H1 (cell line): ENCODE data around the gene DSTN. TPM values are rescaled to one million over a fixed set of nuclear protein-coding genes. Genes with fewer than 3 reads are reported as not detected.

Experiments
- CTCF ChIA-PET: fragments of 300-600 bp; sonication (Branson Sonifier 250); formaldehyde crosslinking; loops from one replicate; lab custom pipeline; 2021; ENCODE audit not compliant: partially characterized antibody; lab: Charles Lee
- POLR2A ChIA-PET: fragments of 300-600 bp; sonication (Branson Sonifier 250); formaldehyde crosslinking; loops from one replicate; lab custom pipeline; 2021; ENCODE audit warnings: inconsistent platforms; ENCODE audit not compliant: partially characterized antibody; lab: Charles Lee
- DNase-seq, 2 experiments: peaks; one replicate each; pipeline versions ENCODE4 v3.0.0 to v3.0.0-alpha.2; 2010 to 2022; ENCODE audit warnings: low spot score in 2 of 2, low read depth in 1 of 2, mixed read lengths in 1 of 2
- FAIRE-seq: peaks from 2 replicates; lab custom pipeline; 2011; peaks lifted over from hg19 to GRCh38; lab: Jason Lieb, UNC
- H2AFZ ChIP-seq: 2 replicates; pipeline ENCODE4 v1.8.1; 2012; ENCODE audit warnings: low read length, inconsistent platforms
- H2AK5ac ChIP-seq: 2 replicates; pipeline ENCODE4 v1.6.1; 2013; ENCODE audit warnings: low read depth, low read length
- H2BK120ac ChIP-seq: replicated peaks from 2 replicates; pipeline ENCODE3; 2013; ENCODE audit warnings: low read depth, low read length, inconsistent platforms
- H2BK12ac ChIP-seq: 2 replicates; pipeline ENCODE4 v1.6.1; 2013; ENCODE audit warnings: low read depth, low read length
- H2BK15ac ChIP-seq: 2 replicates; pipeline ENCODE4 v1.6.1; 2013; ENCODE audit warnings: low read length
- H2BK20ac ChIP-seq: 2 replicates; pipeline ENCODE4 v1.6.1; 2013; ENCODE audit warnings: low read length
- H2BK5ac ChIP-seq: 2 replicates; pipeline ENCODE4 v1.6.1; 2013; ENCODE audit warnings: low read depth, low read length
- H3K14ac ChIP-seq: 2 replicates; pipeline ENCODE4 v1.6.1; 2013; ENCODE audit warnings: inconsistent platforms; ENCODE audit not compliant: insufficient read length
- H3K18ac ChIP-seq: 2 replicates; pipeline ENCODE4 v1.6.1; 2013; ENCODE audit warnings: low read length; ENCODE audit errors: extremely low read depth
- H3K23ac ChIP-seq: 2 replicates; pipeline ENCODE4 v1.6.1; 2013; ENCODE audit warnings: inconsistent platforms; ENCODE audit not compliant: insufficient read length
- H3K23me2 ChIP-seq: 2 replicates; pipeline ENCODE4 v1.6.1; 2013; ENCODE audit warnings: low read depth, low read length
- H3K27ac ChIP-seq: 2 replicates; pipeline ENCODE4 v1.6.1; 2011; ENCODE audit warnings: low read depth, low read length, inconsistent platforms
- H3K27me3 ChIP-seq, 4 experiments: replicated peaks in 1 of 4; 1 replicate in 1 of 4; 2 replicates in 3 of 4; pipeline versions ENCODE4 v1.6.1 to v1.8.1; 2011 to 2013; ENCODE audit warnings: low read length in 3 of 4, mild to moderate bottlenecking in 3 of 4, inconsistent platforms in 2 of 4, mixed read lengths in 2 of 4, moderate library complexity in 1 of 4; ENCODE audit not compliant: control insufficient read depth in 3 of 4, insufficient read depth in 3 of 4; ENCODE audit errors: extremely low read depth in 1 of 4
- H3K36me3 ChIP-seq, 4 experiments: 2 replicates each; pipeline versions ENCODE4 v1.6.1 to v1.8.1; 2011 to 2013; ENCODE audit warnings: mild to moderate bottlenecking in 4 of 4, low read length in 3 of 4, moderate library complexity in 2 of 4, control low read depth in 1 of 4, inconsistent platforms in 1 of 4; ENCODE audit not compliant: insufficient read depth in 4 of 4, control insufficient read depth in 2 of 4
- H3K4ac ChIP-seq: replicated peaks from 2 replicates; pipeline ENCODE3; 2013; ENCODE audit warnings: low read length, low read depth, mixed read lengths, inconsistent platforms; ENCODE audit not compliant: insufficient read length
- H3K4me1 ChIP-seq, 4 experiments: replicated peaks in 1 of 4; 1 replicate in 1 of 4; 2 replicates in 3 of 4; pipeline versions ENCODE4 v1.6.1 to v1.8.1; 2011 to 2013; ENCODE audit warnings: low read length in 3 of 4, inconsistent platforms in 2 of 4, mixed read lengths in 1 of 4; ENCODE audit not compliant: insufficient read depth in 4 of 4, control insufficient read depth in 3 of 4
- H3K4me2 ChIP-seq, 2 experiments: 2 replicates each; pipeline versions ENCODE4 v1.6.1 to v1.8.1; 2011 to 2013; ENCODE audit warnings: low read depth in 2 of 2, low read length in 2 of 2, control low read depth in 1 of 2, inconsistent platforms in 1 of 2, mild to moderate bottlenecking in 1 of 2; ENCODE audit not compliant: insufficient read depth in 1 of 2
- H3K4me3 ChIP-seq, 4 experiments: fragments of 200-600, 300-600 bp in 1 of 4; sonication (generic), shearing (Covaris generic), sonication (Bioruptor Twin) in 1 of 4; 2 replicates each; pipeline versions ENCODE4 v1.5.1 to v1.8.1; 2011 to 2016; ENCODE audit warnings: low read length in 4 of 4, low read depth in 3 of 4, control low read depth in 2 of 4, inconsistent platforms in 2 of 4, mild to moderate bottlenecking in 2 of 4, mixed read lengths in 1 of 4, moderate library complexity in 1 of 4; ENCODE audit not compliant: insufficient read depth in 2 of 4; ENCODE audit errors: extremely low read depth in 1 of 4
- H3K56ac ChIP-seq: replicated peaks from 2 replicates; pipeline ENCODE3; 2013; ENCODE audit warnings: low read depth, mild to moderate bottlenecking, mixed read lengths, low read length, inconsistent platforms; ENCODE audit not compliant: insufficient read length
- H3K79me1 ChIP-seq: 2 replicates; pipeline ENCODE4 v1.6.1; 2013; ENCODE audit warnings: low read depth, low read length, control low read depth
- H3K79me2 ChIP-seq, 2 experiments: 2 replicates each; pipeline versions ENCODE4 v1.6.1 to v1.8.1; 2012 to 2013; ENCODE audit warnings: low read length in 2 of 2, mild to moderate bottlenecking in 2 of 2, inconsistent platforms in 1 of 2; ENCODE audit not compliant: insufficient read depth in 2 of 2, control insufficient read depth in 1 of 2
- H3K9ac ChIP-seq, 4 experiments: replicated peaks in 1 of 4; 1 replicate in 1 of 4; 2 replicates in 3 of 4; pipeline versions ENCODE4 v1.6.1 to v1.8.1; 2011 to 2013; ENCODE audit warnings: low read depth in 3 of 4, low read length in 3 of 4, control low read depth in 2 of 4, mild to moderate bottlenecking in 2 of 4, moderate library complexity in 2 of 4, inconsistent platforms in 1 of 4; ENCODE audit errors: extremely low read depth in 1 of 4
- H3K9me3 ChIP-seq, 2 experiments: 2 replicates each; pipeline versions ENCODE4 v1.6.1 to v1.8.1; 2012 to 2013; ENCODE audit warnings: mild to moderate bottlenecking in 2 of 2, moderate library complexity in 2 of 2, control low read depth in 1 of 2, inconsistent platforms in 1 of 2, low read depth in 1 of 2, low read length in 1 of 2, mixed read lengths in 1 of 2; ENCODE audit not compliant: insufficient read depth in 2 of 2
- H4K20me1 ChIP-seq, 2 experiments: replicated peaks in 1 of 2; 2 replicates each; pipeline versions ENCODE3 to v1.8.1; 2011 to 2013; ENCODE audit warnings: inconsistent platforms in 2 of 2, low read length in 2 of 2, mild to moderate bottlenecking in 1 of 2; ENCODE audit not compliant: insufficient read depth in 2 of 2, control insufficient read depth in 1 of 2
- H4K5ac ChIP-seq: 2 replicates; pipeline ENCODE4 v1.6.1; 2013; ENCODE audit warnings: low read length, low read depth, mixed read lengths, inconsistent platforms; ENCODE audit not compliant: insufficient read length
- H4K8ac ChIP-seq: 2 replicates; pipeline ENCODE4 v1.8.0; 2013; ENCODE audit warnings: mild to moderate bottlenecking, moderate library complexity, low read length, inconsistent platforms; ENCODE audit not compliant: insufficient read depth; ENCODE audit errors: extremely low read depth
- H4K91ac ChIP-seq: replicated peaks from 2 replicates; pipeline ENCODE3; 2013; ENCODE audit warnings: low read length, mixed read lengths, inconsistent platforms; ENCODE audit not compliant: insufficient read length
- BCL11A ChIP-seq, 2 experiments: IDR thresholded peaks; one replicate each; pipeline ENCODE4 v1.6.1; 2011; ENCODE audit warnings: low read depth in 2 of 2, low read length in 2 of 2, mild to moderate bottlenecking in 2 of 2
- CHD1 ChIP-seq: IDR thresholded peaks from 2 replicates; pipeline ENCODE4 v1.6.1; 2012; ENCODE audit warnings: low read depth, low read length, improper control_type of control experiment
- CTBP2 ChIP-seq: IDR thresholded peaks from 2 replicates; pipeline ENCODE4 v1.7.0; 2011; ENCODE audit warnings: borderline replicate concordance, mild to moderate bottlenecking, moderate library complexity, mixed read lengths, low read length; ENCODE audit not compliant: insufficient read depth, insufficient read length
- GABPA ChIP-seq: IDR thresholded peaks from 2 replicates; pipeline ENCODE4 v1.6.1; 2011; ENCODE audit warnings: mild to moderate bottlenecking, low read length, moderate library complexity, borderline replicate concordance; ENCODE audit not compliant: insufficient read depth
- HDAC6 ChIP-seq: IDR thresholded peaks from one replicate; pipeline ENCODE4 v1.7.1; 2012; ENCODE audit warnings: low read depth, mild to moderate bottlenecking, inconsistent platforms, low read length, moderate library complexity
- NRF1 ChIP-seq: IDR thresholded peaks from 2 replicates; pipeline ENCODE4 v1.6.1; 2011; ENCODE audit warnings: mild to moderate bottlenecking, low read depth, low read length, improper control_type of control experiment
- PHF8 ChIP-seq: fragments of 200-600 bp; sonication (generic); conservative IDR thresholded peaks from 2 replicates; pipeline ENCODE4 v1.7.1; 2012; ENCODE audit warnings: low read depth, mild to moderate bottlenecking, inconsistent platforms, low read length, moderate library complexity
- TCF12 ChIP-seq: IDR thresholded peaks from 2 replicates; pipeline ENCODE4 v1.6.1; 2011; ENCODE audit warnings: low read depth, mild to moderate bottlenecking, low read length
- WGBS, 2 experiments: shearing (Covaris generic) in 1 of 2; methylation state at CpG; one replicate each; pipeline versions ENCODE4 v1.1.6 to v1.1.7; 2013 to 2015; ENCODE audit warnings: low lambda C conversion rate in 2 of 2, mixed read lengths in 2 of 2, inconsistent platforms in 1 of 2, low coverage in 1 of 2, missing lambda C conversion rate in 1 of 2; ENCODE audit not compliant: insufficient replicate concordance in 2 of 2, insufficient coverage in 1 of 2, insufficient read length in 1 of 2; ENCODE audit errors: extremely low coverage in 1 of 2, missing lambda C conversion rate in 1 of 2; 5-methylcytosine and 5-hydroxymethylcytosine counted together
- polyA plus RNA-seq, 7 experiments: library from polyadenylated mRNA; depleted of rRNA in 3 of 7; stranded (reverse) in 5 of 7; unstranded in 2 of 7; fragments of >200 nt in 5 of 7; fragments of 200-250 nt in 2 of 7; gene quantifications; 1 replicate in 5 of 7; 2 replicates in 1 of 7; 4 replicates in 1 of 7; pipeline versions ENCODE4 v1.2.1 to v1.2.3, GENCODE V29; 2011 to 2013; ENCODE audit warnings: missing spikeins in 2 of 7, mixed read lengths in 2 of 7
- total RNA-seq: library from RNA; stranded (reverse); fragmentation: NEBNext Ultra II Directional; extraction: Animal tissue kit (Norgen Biotek cat#: 25700); gene quantifications from 2 replicates; pipeline ENCODE4 v1.2.1, GENCODE V29; 2021

Gene DSTN
- total and polyA plus RNA-seq, 2 of the 8 experiments (the other 6 are each of a cell fraction or from before 2014, with no cell fraction given) = 43.3 to 208 TPM

DNA sequence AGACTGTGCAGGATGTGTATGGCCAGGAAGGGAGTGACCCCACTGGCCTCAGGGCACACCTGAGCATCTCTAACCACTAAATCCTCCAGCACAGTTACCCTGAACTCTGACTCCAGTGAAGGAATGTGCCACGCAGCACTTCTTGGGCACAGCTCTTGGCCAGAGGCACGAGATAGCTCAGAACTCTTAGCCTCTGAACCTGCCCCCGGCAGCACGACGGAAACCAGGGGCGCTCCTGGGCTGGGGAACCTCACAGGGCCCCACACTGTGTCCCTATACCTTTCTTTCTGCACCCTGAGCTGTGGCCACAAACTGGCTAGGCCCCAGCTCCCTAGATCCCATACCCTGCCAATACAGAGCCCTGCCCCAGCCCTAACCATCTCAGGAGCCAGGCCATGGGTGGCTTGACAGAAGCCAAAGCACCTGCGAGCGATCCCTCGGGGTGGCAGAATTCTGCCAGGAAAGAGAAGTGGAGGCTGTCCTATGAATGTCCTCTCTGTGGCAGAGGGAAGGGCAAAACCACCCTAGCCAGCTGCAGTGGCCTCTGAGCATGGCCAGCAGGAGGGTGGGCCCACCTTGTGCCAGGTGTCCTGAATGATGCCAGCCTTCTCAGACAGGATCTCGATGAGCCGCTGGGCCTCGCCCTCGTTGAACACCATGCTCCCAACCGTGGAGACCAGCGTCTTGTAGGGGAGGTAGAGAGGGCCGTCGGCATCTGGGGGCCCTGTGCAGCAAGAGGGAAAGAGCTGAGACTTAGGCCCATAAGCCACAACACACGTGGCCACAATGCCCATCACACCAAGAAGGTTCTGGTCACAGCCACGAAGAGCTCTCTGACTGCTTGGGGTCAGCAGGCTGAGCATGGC is 72.8 kb downstream of the DSTN start:
- H3K9ac ChIP-seq = no peak overlapping the region
- POLR2A ChIA-PET = interaction anchor here (0.6 to 1.1 kb wide), 3 partner anchors 14 to 253 kb away, joined by 3 read pairs; no protein-coding TSS in a partner anchor

More for the DNA sequence above, 72.8 kb downstream of the DSTN start:
- H2BK5ac ChIP-seq = no peak overlapping the region
- H4K8ac ChIP-seq = peak overlapping the region; percentile 7
- H3K4me3 ChIP-seq = no peak overlapping the region
- H3K4me1 ChIP-seq = peaks cover 0 to 3% (median under 1%) of the 10 kb centered on the region in 4 experiments; a peak in 2 of 7 replicates
- H3K18ac ChIP-seq = no peak overlapping the region
- FAIRE-seq = no peak
- H4K5ac ChIP-seq = no peak overlapping the region
- CTCF ChIA-PET = interaction anchor here (0.6 to 5.9 kb wide), 9 partner anchors 8 to 292 kb away, joined by 3 to 45 read pairs (median 3); no protein-coding TSS in a partner anchor
- H3K14ac ChIP-seq = no peak overlapping the region
- H3K27me3 ChIP-seq = no peaks in the 10 kb centered on the region
- no peak overlapping the region for H2AFZ ChIP-seq
- no peak overlapping the region for H2BK20ac ChIP-seq
- H4K20me1 ChIP-seq = peaks cover 12 to 19% of the 10 kb centered on the region in 2 experiments
- H2AK5ac ChIP-seq = no peak overlapping the region
- H3K79me1 ChIP-seq = peaks cover 24% of the 10 kb centered on the region
- no peak overlapping the region for H3K4ac ChIP-seq
- no peak overlapping the region for H3K4me2 ChIP-seq
- H2BK120ac ChIP-seq = no peak overlapping the region
- peaks cover 0 to 58% of the 10 kb centered on the region in 2 experiments; a peak in 2 of 4 replicates for H3K79me2 ChIP-seq
- no peak overlapping the region for H2BK15ac ChIP-seq
- H3K23me2 ChIP-seq = no peaks in the 10 kb centered on the region
- no peak overlapping the region for H2BK12ac ChIP-seq
- no peak for DNase-seq
- no peak overlapping the region for H3K23ac ChIP-seq
- no peak overlapping the region for H3K56ac ChIP-seq
- no peak overlapping the region for H3K27ac ChIP-seq
- TF ChIP-seq BCL11A (IDR thresholded peaks at IDR 0.05; ENCODE audit: low read depth in 2 of 2, low read length in 2 of 2) (no peak), PHF8 (no peak), CTBP2 (no peak), GABPA (no peak), TCF12 (no peak), CHD1 (no peak), HDAC6 (no peak), NRF1 (no peak)
- TF ChIP-seq, all 59 proteins: peak for 0
- Histone ChIP-seq H3K36me3 (peaks cover 0 to 9% (median 2%) of the 10 kb centered on the region in 4 experiments; a peak in 3 of 8 replicates), H3K9me3 (no peaks in the 10 kb centered on the region), H4K91ac (no peak overlapping the region)
- WGBS, 2 experiments = 95% methylated on average over 19 of the region's 19 CpGs; no CpG with 5 or more reads in 1 of the 2 experiments
